ENCODE data around the gene HOXA10. TPM values are rescaled to one million over a fixed set of nuclear protein-coding genes. Genes with fewer than 3 reads are reported as not detected.
A peak's percentile ranks its signal among the peaks of the same experiment; 100 is the strongest.

The HOXA10 gene
- total RNA-seq, 4 donors from 2014 or later, result 24.6 to 61.2 (median 40.0) TPM

GRCh38 chr7:27168265-27168947 is 5.7 kb downstream of the HOXA10 start:
- Histone ChIP-seq H3K36me3 (no peaks in the 10 kb centered on the region), H3K4me1 (peaks cover 7 to 47% of the 10 kb centered on the region in 2 donors), H3K27me3 (no peaks in the 10 kb centered on the region), H3K9me3 (no peaks in the 10 kb centered on the region), H3K4me3 (peak overlapping the region; percentile 62 to 88 (median 77)), H3K27ac (peak overlapping the region; percentile 90 to 99 (median 95))
- intact Hi-C loops (cut with DNase I; ENCODE audit: low total_unique reads), result loop anchor here (5.0 to 10.0 kb wide), 2 partner anchors 36 to 1404 kb away; partner anchors contain the start of gene HOXA4
- in situ Hi-C loops (cut with MboI; ENCODE audit: low sequenced_read_pairs in 4 of 4), result loop anchor here in 2 of 4 donors (5.0 to 25.0 kb wide), 3 partner anchors 956 to 1311 kb away; partner anchors contain the start of genes CBX3 (in 1 of the 2) and HNRNPA2B1 (in 1 of the 2)
- TF ChIP-seq POLR2A (IDR thresholded peaks at IDR 0.05), result no peak
- TF ChIP-seq CTCF (IDR thresholded peaks at IDR 0.05 in 4 of 5, conservative IDR thresholded peaks at IDR 0.05 in 1 of 5), result peak in 1 of 5 experiments; percentile 28
- peak in 1 of 2 donors; percentile 80 for DNase-seq
- peak; percentile 22 to 32 for ATAC-seq

DNA sequence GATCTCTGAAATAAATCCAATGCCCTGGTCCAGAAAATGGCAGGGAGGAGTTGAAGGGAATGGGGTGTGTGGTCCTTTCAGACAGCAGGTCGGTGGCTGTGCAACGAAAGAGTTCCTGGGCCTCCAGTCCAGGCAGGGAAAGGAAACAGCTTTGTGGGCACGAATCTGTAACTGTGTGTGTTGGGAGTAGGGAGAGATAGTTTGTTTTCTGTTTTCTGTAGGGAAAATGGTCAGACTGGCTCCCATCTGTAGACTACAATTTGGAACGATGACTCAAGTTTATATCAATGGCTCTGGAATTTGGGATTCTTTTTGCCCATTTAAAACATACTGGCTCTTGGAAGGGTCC is 6.2 kb downstream of the HOXA10 start:
- DNase-seq (peak in 1 of 2 donors; percentile 17), ATAC-seq (no peak)
- Histone ChIP-seq H3K4me3 (peak overlapping the region; percentile 62 to 88 (median 77)), H3K4me1 (peaks cover 9 to 51% of the 10 kb centered on the region in 2 donors), H3K27ac (peak overlapping the region; percentile 90 to 99 (median 95)), H3K9me3 (no peaks in the 10 kb centered on the region), H3K27me3 (no peaks in the 10 kb centered on the region), H3K36me3 (no peaks in the 10 kb centered on the region)
- in situ Hi-C loops (cut with MboI; ENCODE audit: low sequenced_read_pairs in 4 of 4) (loop anchor here in 2 of 4 donors (5.0 to 25.0 kb wide), 3 partner anchors 956 to 1311 kb away; partner anchors contain the start of genes CBX3 (in 1 of the 2) and HNRNPA2B1 (in 1 of the 2)), intact Hi-C loops (cut with DNase I; ENCODE audit: low total_unique reads) (loop anchor here (5.0 to 10.0 kb wide), 2 partner anchors 36 to 1403 kb away; partner anchors contain the start of gene HOXA4)
- TF ChIP-seq CTCF (IDR thresholded peaks at IDR 0.05 in 4 of 5, conservative IDR thresholded peaks at IDR 0.05 in 1 of 5), result no peak

DNA sequence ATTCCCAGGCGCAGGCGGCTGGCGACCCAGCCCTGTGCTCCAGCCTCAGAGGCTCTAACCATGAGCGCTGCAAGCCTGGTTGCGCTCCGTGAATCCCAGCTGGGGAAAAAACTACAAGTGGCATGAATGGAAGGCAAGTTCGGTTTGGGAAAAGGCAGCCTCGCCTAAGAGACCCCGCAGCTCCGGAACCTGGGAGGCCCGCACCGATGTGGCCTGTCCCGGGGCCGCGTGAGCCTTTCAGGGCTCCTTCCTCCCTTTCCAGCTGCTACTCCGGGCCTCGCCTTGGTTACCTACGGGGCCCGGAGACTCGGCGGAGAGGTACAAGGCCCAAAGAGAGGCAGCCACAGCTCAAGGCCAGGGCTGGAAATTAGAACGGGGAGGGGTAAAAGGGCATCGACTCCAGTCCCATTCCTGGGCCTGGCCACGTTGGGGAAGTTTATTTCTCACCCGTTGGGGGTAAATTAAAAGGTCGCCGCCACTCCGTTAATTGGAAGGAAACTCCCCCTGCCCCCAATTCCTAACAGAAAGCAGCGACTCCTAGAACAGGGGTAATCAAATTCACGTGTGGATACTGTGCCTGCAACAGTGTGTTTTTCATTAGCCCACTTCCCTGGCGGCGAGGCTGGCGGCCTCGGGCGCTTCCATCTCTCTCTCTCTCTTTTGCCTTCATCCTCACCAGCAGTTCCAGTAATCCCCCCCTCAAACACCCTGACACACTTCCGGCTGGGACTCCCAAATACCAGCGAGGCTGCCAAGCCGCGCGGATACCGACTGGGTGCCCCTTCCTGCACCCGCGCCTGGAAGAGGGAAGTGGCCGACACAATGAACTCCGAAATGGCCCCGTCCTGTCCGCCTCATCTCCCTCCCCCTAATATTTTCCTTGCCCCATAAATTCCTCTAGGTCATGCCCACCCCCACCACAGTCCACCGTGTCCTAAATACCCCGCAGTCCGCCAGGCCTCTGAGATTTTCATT is 7.3 kb downstream of the HOXA10 start:
- H3K27me3 ChIP-seq, result no peaks in the 10 kb centered on the region
- no peaks in the 10 kb centered on the region for H3K9me3 ChIP-seq
- peak overlapping the region; percentile 62 to 88 (median 77) for H3K4me3 ChIP-seq
- H3K4me1 ChIP-seq, result peaks cover 12 to 55% of the 10 kb centered on the region in 2 donors
- H3K27ac ChIP-seq, result peak overlapping the region; percentile 90 to 99 (median 95)
- ATAC-seq (no peak), DNase-seq (peak in 1 of 2 donors; percentile 49)
- in situ Hi-C loops (cut with MboI; ENCODE audit: low sequenced_read_pairs in 4 of 4), result loop anchor here in 2 of 4 donors (5.0 to 25.0 kb wide), 3 partner anchors 955 to 1310 kb away; partner anchors contain the start of genes CBX3 (in 1 of the 2) and HNRNPA2B1 (in 1 of the 2)
- TF ChIP-seq POLR2A (IDR thresholded peaks at IDR 0.05) (peak in 1 of 2 donors; percentile 27), CTCF (IDR thresholded peaks at IDR 0.05 in 4 of 5, conservative IDR thresholded peaks at IDR 0.05 in 1 of 5) (no peak)
- H3K36me3 ChIP-seq, result no peaks in the 10 kb centered on the region
- intact Hi-C loops (cut with DNase I; ENCODE audit: low total_unique reads), result loop anchor here (5.0 to 10.0 kb wide), 2 partner anchors 35 to 1402 kb away; partner anchors contain the start of gene HOXA4

- Histone ChIP-seq H3K9me3 (no peaks in the 10 kb centered on the region), H3K27me3 (no peaks in the 10 kb centered on the region), H3K27ac (peak overlapping the region; percentile 90 to 99 (median 95)), H3K4me3 (peak overlapping the region; percentile 62 to 88 (median 77)), H3K36me3 (no peaks in the 10 kb centered on the region), H3K4me1 (peaks cover 12 to 54% of the 10 kb centered on the region in 2 donors)
- ATAC-seq (peak; percentile 5 to 6), DNase-seq (peak in 1 of 2 donors; percentile 65)
- intact Hi-C loops (cut with DNase I; ENCODE audit: low total_unique reads) (loop anchor here (1.0 to 10.0 kb wide), 5 partner anchors 10 to 1401 kb away; partner anchors contain the start of genes CBX3, HNRNPA2B1, HOXA4 and HOXA7), in situ Hi-C loops (cut with MboI; ENCODE audit: low sequenced_read_pairs in 4 of 4) (loop anchor here in 2 of 4 donors (5.0 to 25.0 kb wide), 3 partner anchors 954 to 1309 kb away; partner anchors contain the start of genes CBX3 (in 1 of the 2) and HNRNPA2B1 (in 1 of the 2))
- TF ChIP-seq CTCF (IDR thresholded peaks at IDR 0.05 in 4 of 5, conservative IDR thresholded peaks at IDR 0.05 in 1 of 5) (no peak), POLR2A (IDR thresholded peaks at IDR 0.05) (no peak)
These were observed 8.1 kb downstream of the HOXA10 start for GRCh38 chr7:27165996-27166530.
